Activated CD4-positive, alpha-beta T cell treated with anti-CD3 and anti-CD28 coated beads, Interleukin-10, Interleukin-2, amounts not matched to agents 100 ng/mL and 50 ng/mL, durations not matched to agents 16 hours and 8 hours (primary cell): ENCODE data around the gene ARID1B.

Experiments used
- DNase-seq: peaks from one replicate; pipeline ENCODE4 v3.0.0-alpha.2; 2020

ARID1B gene

DNA sequence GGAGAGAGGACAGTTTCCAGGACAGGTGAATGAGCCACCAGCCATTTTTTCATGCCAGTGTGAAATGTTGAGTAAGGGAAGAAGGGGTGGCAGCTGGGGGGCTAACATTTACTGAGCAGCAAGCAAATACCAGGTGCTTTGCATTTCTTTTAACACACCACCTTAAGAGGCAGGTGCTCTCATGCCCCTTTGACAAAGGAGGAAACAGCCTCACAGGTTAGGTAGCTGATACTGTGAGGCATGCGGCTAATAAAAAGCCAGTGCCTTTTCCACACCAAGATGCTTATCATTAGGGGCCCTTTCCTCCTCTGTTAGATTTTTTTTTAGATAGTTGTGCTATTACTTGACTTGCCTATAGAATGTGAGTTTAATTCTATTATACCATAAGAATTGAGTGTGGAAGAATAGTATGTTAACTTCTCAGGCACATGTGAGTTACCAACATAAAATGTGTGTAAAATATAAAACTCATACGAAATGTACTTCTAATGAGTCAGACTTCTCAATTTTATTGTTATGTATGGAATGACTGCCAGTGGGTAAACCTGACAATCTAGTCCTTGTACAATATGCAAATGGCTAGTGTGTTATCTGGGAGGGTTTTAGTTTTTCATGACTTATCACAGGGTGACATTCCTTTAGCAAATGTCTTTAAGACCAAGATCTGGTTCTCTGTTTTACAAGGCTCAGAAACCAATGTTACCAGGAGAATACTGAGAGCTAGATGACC lies 286.2 kb downstream of the ARID1B start:
- no peak for DNase-seq

DNA sequence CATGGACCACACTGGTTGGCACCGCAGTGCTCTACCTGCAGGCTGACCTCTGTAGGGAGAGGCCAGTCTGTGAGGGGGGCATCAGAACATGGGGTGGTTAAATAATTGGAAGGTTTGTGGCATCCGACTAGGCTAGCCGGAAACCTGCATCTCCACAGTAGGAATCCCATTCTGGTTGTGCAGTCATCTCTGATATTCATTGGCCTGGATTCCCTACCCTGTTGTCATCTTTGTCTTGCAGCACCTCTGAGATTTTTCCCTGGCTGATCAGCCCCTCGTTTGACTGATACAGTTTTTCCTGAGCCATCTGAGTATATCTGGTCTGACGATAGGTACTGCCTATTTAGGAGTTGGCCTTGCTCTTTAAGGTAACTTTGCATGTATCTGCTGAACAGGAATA lies 286.7 kb downstream of the ARID1B start:
- DNase-seq = no peak

DNA sequence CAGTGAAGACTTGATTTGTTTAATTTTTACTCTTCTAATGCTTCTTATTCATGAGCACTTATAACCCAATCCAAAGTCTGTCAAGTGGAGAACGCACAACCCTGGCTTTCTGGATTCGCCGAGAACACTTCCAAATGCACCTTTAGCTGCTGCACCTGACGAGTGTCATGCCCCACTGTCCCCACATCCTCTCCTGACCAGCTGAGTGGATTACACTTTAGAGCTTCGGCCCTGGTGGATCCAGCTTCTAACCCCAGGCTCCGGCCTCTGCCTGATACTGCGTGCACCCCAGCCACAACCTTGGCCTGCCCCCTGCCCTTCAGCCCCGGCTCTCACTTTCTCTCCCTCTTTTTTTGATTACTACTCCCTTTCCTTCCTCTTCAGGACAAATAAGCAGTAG lies 287.3 kb downstream of the ARID1B start:
- DNase-seq = no peak

DNA sequence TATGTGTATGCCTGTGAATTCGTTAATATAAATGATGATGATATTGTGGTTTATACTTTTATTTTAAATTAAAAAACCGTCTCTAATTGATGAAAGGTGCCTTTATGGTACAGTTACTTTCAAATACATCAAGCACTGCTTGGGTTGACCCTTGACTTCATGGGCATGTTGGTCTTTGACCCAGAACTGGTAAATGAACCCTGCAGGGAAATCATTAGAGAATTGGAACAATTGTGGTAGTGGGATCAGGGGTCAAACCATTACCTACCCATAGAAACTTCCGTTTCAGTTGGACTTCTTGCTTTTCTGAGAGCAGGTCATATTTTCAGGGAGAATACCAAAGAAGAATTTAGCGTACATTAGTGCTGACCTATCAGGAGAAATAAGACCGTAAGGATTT lies 288.2 kb downstream of the ARID1B start:
- DNase-seq = no peak

DNA sequence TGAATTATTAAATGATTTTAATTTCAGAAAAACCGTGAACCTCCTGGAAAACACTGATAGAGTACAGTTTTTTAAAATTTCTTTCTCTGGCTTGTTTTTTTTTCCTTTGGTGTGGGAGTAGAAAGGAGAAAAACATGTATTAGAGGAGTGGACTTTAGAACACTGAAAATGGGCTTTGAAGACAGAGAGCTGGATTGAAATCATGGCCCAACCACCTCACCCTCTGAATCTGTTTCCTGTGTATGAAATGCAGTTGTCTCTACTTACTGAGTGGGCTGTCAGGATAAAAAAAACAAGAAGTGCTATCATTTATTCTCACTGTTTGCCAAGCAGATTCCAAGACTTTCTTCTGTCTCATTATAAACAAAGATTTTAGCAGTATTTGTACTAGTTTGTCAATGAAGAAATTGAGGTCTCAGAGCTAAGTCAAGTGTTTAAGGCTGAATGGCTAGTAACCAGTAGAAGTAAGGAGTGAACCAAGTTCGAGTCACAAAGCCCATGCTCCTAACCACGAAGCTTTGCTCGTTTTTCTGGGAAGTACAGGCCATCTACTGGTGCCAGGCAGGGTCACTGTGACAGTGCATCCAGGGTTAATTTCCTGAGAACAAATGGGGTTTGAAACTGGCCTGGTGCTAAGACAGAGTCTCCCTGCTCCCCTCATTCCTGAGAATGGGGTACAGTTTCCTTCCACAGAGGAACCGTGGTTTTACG lies 289.8 kb downstream of the ARID1B start:
- no peak for DNase-seq

DNA sequence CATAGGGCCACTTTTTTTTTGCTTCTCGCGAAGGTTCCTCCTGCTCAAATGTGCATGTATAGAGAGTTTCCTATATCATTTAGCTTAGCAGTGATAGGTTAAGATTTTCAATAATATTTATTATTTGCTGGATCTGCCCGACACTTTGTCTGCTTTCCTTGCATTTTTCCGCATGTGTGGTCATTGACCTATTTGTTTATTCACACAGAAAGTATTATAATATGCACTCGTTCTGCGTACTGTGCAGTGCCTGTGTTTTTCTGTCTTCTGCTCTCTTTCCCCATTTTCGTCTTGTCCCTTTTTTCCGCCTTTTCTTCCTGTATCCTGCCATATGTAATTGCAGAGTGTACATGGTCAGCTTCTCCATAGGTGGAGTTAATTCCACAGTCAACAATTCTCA lies 290.3 kb downstream of the ARID1B start:
- no peak for DNase-seq

DNA sequence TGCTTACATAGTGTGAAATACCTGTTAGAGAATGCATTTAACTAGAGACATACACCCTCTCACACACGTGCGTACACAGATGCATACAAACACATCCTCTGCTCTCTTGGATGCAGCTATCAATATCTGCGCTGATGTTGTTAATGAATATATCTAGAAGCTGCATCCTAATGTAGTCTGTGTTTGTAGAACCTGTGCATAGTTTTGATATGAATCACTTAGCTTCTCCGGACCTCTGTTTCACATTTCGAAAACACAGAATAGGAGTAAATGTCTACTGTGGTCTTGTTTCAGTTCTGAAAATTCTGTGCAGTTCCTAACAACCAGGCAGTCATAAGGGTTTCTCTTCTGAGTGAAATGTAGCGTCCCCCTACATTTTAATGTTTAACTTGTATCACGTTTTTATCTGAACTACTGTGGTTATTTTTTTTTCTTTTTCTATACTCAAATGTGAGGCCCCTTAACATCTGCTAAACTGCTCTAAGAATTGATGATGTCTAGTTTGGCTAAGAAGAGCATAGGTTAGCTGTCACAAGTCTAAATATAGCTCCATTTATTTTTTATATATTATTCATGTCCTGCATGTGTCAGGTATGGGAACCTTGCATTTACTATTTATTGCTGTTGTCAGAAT lies 291.6 kb downstream of the ARID1B start:
- peak; percentile 87 for DNase-seq

DNA sequence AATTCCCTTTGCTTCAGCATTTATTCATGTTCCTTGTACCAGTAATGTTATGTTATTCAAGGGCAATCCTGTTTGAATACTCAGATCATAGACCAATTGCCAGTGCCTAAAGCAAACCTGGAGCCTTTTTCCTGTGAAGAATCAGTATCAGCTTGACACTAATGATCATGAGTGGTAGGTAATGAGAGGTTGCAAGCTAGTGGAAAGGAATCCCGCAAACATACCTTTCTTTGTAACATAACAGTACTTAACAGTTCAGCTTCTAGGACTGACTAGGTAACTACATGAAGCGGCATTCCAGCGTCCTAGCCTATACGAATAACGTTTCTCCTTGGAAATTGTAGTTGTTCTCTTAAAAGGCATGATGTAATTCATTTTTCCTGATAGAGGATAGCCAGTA lies 292.4 kb downstream of the ARID1B start:
- no peak for DNase-seq

DNA sequence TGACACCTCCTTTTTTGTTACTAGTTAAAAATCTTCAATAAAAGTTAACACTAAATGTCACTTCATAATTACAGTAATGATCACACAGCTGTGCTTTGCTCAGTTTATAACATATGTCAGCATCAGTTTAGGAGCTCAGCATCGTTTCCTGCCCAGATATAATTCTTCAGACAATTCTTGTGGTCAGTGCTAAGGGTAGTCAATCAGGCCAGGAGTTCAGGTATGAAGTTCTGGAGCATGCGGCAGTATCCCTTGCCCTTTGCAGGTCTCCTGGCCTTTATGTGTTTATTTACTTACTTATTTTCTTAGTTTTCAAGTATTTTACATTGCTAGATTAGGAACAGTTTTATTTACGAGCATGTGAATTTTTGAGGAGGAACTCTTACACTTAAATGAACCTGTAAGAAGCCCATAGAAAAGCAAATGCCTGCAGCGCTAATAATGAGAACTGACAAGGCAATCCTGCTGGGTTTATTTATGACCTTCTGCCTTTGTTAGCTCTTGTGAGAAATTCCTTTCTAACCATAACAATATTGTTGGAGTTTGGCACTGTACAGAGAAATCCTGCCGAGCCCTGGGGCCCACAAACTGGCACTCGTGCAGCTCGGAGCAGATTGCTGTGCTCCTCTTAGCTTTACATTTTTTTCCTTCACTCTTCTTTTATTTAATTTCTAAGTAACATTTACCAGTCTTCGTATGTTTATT lies 293.4 kb downstream of the ARID1B start:
- DNase-seq = no peak

DNA sequence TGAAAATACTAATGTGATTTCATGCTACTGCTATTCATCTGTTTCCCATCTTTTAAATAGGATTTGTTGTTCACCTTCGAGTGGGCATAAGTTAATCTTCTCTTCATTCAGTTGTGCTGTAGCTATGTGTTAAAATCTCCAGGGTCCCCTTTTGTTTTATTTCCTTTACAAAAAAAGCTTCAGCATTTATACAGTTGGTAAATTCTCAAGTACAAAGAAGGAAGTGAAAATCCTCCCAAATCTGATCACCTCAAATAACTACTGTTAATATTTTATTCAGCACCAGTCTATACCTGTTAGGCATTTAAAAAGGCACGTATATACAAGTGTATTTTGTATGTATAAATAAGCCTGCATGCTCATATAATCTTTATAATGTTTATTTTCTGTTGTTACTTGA lies 294.9 kb downstream of the ARID1B start:
- DNase-seq = no peak

DNA sequence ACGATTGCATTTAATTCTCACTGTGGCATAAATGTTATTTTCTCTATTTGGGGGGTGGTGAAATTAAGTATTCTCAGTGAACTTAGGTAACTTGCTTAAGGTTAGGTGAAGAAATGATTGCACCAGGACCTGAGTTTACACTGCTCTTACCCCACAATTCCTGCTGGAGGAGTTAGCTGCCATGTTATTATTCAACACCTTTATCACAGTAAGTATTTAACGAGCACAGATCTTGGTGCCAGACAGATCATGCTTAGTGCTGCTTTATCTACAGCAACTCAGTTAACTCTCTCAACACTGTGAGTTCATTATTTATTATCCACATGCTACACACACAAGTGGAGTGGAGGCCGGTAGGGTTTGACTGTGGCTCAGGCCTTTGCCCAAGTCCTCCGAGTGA lies 296.4 kb downstream of the ARID1B start:
- no peak for DNase-seq

DNA sequence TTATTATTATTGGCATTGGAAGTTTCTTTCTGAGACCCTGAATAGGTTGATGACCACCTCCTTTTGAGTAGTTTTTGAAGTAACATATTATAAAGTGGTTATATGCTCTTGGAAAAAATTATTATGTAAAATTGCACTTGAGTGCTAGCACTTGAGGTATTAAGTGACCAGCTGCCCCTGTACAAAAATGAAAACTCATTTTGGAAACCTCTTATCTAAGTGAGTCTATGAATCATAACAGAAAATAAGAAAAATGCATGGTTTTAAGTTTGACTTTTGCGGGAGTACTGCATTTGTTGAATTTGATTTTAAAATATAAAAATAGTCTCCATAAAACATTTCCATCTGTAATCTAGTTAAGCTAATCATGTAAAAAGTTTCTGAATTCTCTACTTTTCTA lies 297.8 kb downstream of the ARID1B start:
- DNase-seq = no peak

DNA sequence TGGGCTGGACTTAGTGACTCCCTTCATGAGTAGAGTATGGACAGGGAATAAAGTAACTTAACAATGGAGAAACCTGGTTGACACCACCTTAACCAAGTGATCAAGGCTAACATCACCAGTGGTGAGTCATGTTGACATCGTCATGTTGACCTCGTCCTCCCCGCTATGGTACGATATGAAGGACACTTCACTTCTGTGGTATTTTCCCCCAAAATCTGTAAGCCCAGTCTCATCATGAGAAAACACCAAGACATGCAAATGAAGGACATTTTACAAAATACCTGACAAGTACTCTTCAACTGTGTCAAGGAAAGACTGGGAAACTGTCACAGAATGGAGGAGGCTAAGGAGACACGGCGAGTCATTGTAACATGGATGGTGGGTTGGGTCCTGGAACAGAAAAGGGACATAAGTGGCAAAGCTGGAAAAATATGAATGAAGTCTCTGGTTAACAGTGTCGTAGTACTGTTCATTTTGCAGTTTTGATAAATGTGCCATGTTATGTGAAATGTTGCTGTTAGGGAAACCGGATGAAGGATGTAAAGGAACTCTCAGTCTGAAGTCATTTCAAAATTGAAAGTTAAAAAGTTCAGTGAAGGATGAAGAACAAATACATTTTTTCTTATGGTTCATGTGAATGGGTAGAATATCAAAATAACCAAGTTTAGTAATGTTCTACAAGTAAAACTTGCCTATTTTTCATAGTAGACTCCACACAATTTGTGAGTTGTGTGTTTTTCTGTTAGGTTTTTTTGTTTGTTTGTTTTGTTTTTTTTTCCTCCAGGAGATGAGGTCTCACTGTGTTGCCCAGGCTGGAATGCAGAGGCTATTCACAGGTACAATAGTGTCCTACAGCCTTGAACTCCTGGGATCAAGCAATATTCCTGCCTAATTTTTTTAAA lies 298.6 kb downstream of the ARID1B start:
- peak; percentile 55 for DNase-seq

DNA sequence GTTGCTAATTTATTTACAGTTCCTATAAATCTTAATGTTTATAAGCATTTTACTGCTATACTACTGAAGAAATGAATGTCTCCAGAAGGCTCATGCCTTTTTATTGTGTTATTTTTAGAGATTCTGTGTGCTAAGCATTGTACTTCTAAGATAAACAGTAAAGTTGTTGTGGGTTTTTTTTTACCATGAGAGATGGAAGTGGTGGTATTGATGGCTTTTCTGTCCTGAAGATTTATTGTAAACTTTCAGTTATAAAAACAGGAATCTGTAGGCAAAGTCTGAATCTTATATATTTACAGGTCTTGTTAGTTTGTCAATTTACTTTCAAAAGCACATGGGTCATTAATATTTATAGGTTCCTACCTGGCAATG lies 299.3 kb downstream of the ARID1B start:
- no peak for DNase-seq

DNA sequence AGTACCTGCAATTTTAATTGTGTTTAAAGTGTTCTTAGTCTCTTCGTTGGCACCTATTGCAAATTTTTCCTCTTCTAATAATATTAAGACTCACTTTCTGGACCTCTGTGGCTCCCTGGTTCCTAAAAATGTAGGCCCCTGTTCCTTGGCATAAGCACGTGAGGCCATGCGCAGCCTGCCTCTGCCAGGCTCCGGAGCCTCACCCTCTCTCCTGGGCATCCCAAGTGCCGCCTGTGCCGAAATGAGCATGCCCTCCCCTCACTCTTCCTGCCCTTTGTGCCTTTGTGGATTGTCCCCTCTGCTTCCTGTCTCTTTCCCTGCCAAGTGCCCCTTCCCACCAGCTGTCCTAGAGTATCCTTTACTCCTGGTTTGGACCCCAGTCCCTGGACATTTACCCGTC lies 300.1 kb downstream of the ARID1B start:
- no peak for DNase-seq

DNA sequence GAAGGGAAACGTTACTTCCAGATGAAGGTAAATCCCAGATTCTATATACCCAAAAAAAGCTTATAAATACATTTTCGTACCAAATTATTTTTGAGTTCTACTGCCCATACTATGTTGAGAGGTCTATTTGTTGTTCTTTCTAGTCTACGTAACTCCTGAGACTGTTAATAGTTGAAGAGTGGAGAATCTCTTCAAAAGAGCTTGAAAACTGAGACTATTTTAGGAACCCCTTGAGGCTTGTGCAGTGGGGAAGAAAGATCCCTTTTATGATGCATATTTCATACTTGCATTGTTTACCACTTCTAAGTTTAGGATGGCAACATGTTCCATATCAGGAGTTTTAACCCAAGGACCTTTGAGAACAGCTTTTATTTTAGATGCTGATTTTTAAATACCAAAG lies 301.1 kb downstream of the ARID1B start:
- no peak for DNase-seq

DNA sequence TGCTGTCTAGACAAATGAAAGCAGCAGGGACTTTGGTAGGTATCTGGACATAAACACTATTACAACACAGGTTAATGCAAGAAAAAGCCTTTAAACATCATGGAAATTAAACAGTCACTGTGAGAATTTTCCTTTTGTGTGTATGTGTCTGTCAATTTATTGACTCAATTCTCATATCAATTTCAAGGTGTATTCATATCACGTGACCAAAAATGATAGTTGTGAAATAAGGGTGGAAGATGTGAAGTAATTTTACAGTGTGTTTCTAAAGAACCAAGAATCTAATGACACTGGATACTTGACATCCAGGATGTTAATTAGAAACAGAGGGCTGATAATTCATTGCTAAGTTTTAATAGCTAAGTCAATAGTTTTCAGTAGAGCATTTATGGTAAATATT lies 302.1 kb downstream of the ARID1B start:
- DNase-seq = no peak

DNA sequence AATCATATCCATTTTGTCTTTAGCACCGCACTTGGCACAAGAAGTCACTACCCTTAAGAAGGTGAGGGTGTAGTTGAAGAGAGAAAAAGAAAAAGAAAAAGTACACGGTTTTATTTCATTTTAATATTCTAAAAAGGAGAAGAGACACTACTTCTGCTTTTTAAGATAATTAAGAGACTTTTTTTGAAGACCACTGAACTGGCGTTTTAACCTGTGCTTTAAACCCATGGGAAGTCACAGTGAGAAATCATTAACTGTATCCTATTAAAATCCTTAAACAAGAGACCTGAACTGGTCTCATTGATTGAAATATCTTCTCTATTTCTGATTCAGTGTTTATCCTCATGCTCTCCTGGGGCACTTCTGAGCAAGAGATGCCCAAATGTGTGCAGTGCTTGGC lies 302.6 kb downstream of the ARID1B start:
- no peak for DNase-seq

DNA sequence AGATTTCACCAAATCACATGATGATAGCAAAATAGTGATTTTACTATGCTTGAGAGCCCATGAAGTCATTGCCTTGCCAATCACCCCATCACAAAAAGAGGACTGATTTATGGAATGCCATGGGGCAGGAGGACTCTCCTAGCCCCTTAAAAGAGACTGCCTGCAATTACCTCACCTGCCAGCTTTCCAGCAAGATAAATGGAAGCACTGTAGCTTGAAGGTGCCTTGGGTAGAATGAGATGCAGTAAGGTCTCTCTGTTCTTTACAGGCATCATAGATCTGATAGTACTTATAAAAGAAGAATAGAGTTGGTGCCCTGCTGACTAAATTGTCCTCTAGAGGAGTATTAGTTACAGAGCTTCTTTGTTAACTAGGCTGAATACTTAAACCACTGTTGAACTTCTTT lies 303.8 kb downstream of the ARID1B start:
- DNase-seq = no peak

DNA sequence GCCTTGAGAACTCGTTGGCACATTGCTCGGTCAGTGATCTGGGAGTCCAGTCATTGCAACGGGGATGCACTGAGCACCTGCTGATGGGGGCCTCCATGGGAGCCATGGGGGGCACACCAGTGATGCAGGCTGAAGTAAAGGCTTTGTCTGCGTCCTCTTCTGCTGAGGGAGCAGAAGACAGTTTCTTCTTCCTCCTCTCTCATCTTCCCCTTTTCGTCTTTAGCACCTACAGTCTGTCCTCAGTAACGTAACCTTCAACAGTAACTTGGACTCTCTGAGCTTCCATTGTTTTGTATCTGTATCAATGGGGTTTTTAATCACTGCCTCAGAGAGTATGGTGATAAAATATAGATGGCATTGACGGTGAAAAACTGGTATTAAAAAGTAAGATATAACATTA lies 306.2 kb downstream of the ARID1B start:
- no peak for DNase-seq

DNA sequence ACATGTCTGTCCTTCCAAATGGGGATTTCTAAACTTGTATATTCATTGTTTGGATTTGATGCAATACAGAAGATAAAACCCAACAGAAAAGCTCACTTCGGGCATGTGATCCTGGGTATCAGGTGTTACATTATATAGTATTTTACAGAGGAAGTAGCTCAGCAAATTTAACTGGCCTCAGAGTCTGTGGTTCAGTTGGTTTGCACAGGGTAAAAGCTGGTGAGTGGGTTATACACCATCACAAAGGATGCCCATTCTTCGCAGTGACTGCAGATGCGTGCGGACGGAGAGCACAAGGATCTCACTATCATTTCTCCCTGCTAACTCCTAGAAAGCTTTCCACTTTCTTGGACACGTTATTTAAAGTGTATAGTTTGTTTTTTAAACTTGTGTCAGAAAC lies 309.5 kb downstream of the ARID1B start:
- DNase-seq = no peak

DNA sequence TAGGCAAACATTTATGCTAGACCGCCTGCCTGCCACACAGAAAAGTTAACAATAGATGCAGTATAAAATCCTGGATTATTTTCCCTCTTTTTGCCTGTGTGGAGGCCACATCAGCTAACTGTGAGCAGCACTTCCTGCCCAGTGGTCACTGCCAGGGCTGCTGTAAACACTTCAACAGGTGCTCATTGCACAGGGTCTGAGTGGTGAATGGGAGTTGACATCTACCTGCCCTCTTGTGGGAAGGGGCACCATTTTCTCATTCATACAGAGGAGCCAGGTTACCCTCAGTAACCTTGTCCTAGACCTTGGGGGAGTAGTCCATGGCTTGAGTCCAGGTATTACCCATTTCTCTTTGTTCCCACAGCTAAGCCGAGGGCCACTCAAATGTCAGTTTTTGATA lies 310.8 kb downstream of the ARID1B start:
- DNase-seq = no peak

DNA sequence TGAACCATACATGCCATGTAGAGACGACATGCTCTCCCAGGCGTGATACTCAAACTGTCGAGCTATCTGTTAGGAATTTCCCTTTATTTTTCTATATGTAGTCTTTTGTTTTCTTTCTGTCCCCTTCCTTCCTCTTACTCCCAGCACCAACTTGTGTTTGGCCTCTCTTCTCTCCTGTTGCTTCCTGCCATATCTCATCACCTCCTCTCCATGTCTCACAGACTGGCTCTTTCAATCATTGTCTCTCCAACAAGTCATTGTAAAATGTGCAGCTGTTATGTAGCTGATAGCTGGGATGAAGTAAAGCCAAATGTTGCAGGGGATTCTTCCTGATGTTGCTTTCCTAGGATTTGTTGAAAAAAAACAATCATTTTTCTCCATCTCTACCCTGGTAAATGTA lies 311.7 kb downstream of the ARID1B start:
- no peak for DNase-seq
